A549 (cell line): ENCODE results near the gene OLFM1. TPM values are rescaled to one million over a fixed set of nuclear protein-coding genes. Genes with fewer than 3 reads are reported as not detected.

Source experiments
- ATAC-seq, 2 experiments: fragments of 200-7000 bp in 1 of 2; fragments of >200 bp in 1 of 2; cut with Nextera tagmentation in 1 of 2; cut with Tn5 transposase in 1 of 2; 3 replicates each; pipeline versions ENCODE4 v1.8.0 to v1.9.1; 2018 to 2020; ENCODE audit warnings: mild to moderate bottlenecking in 1 of 2, moderate library complexity in 1 of 2
- CTCF ChIA-PET: fragments of 300-600 bp; sonication (Branson Sonifier 250); formaldehyde crosslinking; extraction: SDS; loops from one replicate; lab custom pipeline; 2021; ENCODE audit warnings: antibody characterized with exemption, inconsistent platforms; lab: Yijun Ruan, JAX
- POLR2A ChIA-PET: fragments of 350-600 bp; formaldehyde crosslinking; extraction: SDS; loops from one replicate; lab custom pipeline; 2021; ENCODE audit warnings: antibody characterized with exemption, inconsistent platforms; lab: Yijun Ruan, JAX
- DNase-seq, 2 experiments: peaks; one replicate each; pipeline versions ENCODE4 v3.0.0 to v3.0.0-alpha.2; 2011 to 2016; ENCODE audit warnings: low read depth in 1 of 2, low spot score in 1 of 2
- FAIRE-seq: peaks from 2 replicates; lab custom pipeline; 2011; peaks lifted over from hg19 to GRCh38; lab: Jason Lieb, UNC
- H3K27ac ChIP-seq, 2 experiments: fragments of >200 bp; sonication (Bioruptor Twin); formaldehyde crosslinking; 3 replicates each; pipeline ENCODE4 v1.5.1; 2016 to 2017
- H3K4me1 ChIP-seq: fragments of >200 bp; sonication (Bioruptor Twin); formaldehyde crosslinking; 3 replicates; pipeline ENCODE4 v1.6.1; 2016
- H3K4me2 ChIP-seq: fragments of >200 bp; sonication (Bioruptor Twin); formaldehyde crosslinking; 3 replicates; pipeline ENCODE4 v1.6.1; 2016
- H3K4me3 ChIP-seq: fragments of >200 bp; sonication (Bioruptor Twin); formaldehyde crosslinking; 3 replicates; pipeline ENCODE4 v1.5.1; 2016
- H3K9me3 ChIP-seq: fragments of >200 bp; sonication (Bioruptor Twin); formaldehyde crosslinking; 3 replicates; pipeline ENCODE4 v1.6.1; 2016
- ATOH8 ChIP-seq: fragments of 250-450 bp; sonication (Bioruptor Pico); IDR thresholded peaks from 2 replicates; pipeline ENCODE4 v1.5.0; 2020; ENCODE audit warnings: low read depth, mild to moderate bottlenecking, moderate library complexity
- CBX8 ChIP-seq: fragments of 200-600 bp; sonication (generic); IDR thresholded peaks from 2 replicates; pipeline ENCODE4 v1.6.1; 2016
- E2F6 ChIP-seq: IDR thresholded peaks from 2 replicates; pipeline ENCODE4 v1.6.1; 2012; ENCODE audit warnings: low read depth, borderline replicate concordance
- EHF ChIP-seq: fragments of 250-450 bp; sonication (Bioruptor Pico); IDR thresholded peaks from 2 replicates; pipeline ENCODE4 v1.5.0; 2020; ENCODE audit warnings: mild to moderate bottlenecking
- EHMT2 ChIP-seq: fragments of 200-600 bp; sonication (generic); IDR thresholded peaks from 2 replicates; pipeline ENCODE4 v1.6.1; 2016; ENCODE audit warnings: antibody characterized with exemption, low read depth, mild to moderate bottlenecking, moderate library complexity
- ESRRA ChIP-seq: fragments of 150-350 bp; IDR thresholded peaks from 2 replicates; pipeline ENCODE4 v1.6.1; 2014; ENCODE audit warnings: mild to moderate bottlenecking, low read length, borderline replicate concordance
- FOSB ChIP-seq: fragments of 250-450 bp; sonication (Bioruptor Pico); IDR thresholded peaks from 2 replicates; pipeline ENCODE4 v1.5.0; 2020; ENCODE audit warnings: mild to moderate bottlenecking, moderate library complexity
- FOXS1 ChIP-seq: fragments of 250-450 bp; sonication (Bioruptor Pico); IDR thresholded peaks from 2 replicates; pipeline ENCODE4 v1.5.0; 2020; ENCODE audit warnings: mild to moderate bottlenecking, moderate library complexity
- HEYL ChIP-seq: fragments of 250-450 bp; sonication (Bioruptor Pico); IDR thresholded peaks from 2 replicates; pipeline ENCODE4 v1.8.0; 2021; ENCODE audit warnings: mild to moderate bottlenecking, moderate library complexity
- HMGXB4 ChIP-seq: fragments of 250-450 bp; sonication (Bioruptor Pico); IDR thresholded peaks from 2 replicates; pipeline ENCODE4 v1.5.0; 2021; ENCODE audit warnings: mild to moderate bottlenecking, moderate library complexity, borderline replicate concordance
- HOXA7 ChIP-seq: fragments of 250-450 bp; sonication (Bioruptor Pico); IDR thresholded peaks from 2 replicates; pipeline ENCODE4 v1.5.0; 2020; ENCODE audit warnings: mild to moderate bottlenecking, moderate library complexity
- HOXB5 ChIP-seq: fragments of 250-450 bp; sonication (Bioruptor Pico); IDR thresholded peaks from 2 replicates; pipeline ENCODE4 v1.5.0; 2020; ENCODE audit warnings: mild to moderate bottlenecking, moderate library complexity
- JUNB ChIP-seq: fragments of >200 bp; sonication (Bioruptor Twin); formaldehyde crosslinking; IDR thresholded peaks from 2 replicates; pipeline ENCODE4 v1.6.1; 2016
- MAZ ChIP-seq: fragments of 150-350 bp; IDR thresholded peaks from 2 replicates; pipeline ENCODE4 v1.6.1; 2014; ENCODE audit warnings: antibody characterized with exemption, low read depth, low read length, borderline replicate concordance
- MYC ChIP-seq: IDR thresholded peaks from 2 replicates; pipeline ENCODE4 v1.6.1; 2012; ENCODE audit warnings: mild to moderate bottlenecking, inconsistent platforms, low read length, improper control_type of control experiment, borderline replicate concordance
- NFE2L2 ChIP-seq: fragments of 150-350 bp; conservative IDR thresholded peaks from 2 replicates; pipeline ENCODE4 v1.6.1; 2014; ENCODE audit warnings: low read length
- NR3C1 ChIP-seq: fragments of >200 bp; sonication (Bioruptor Twin); formaldehyde crosslinking; IDR thresholded peaks from 3 replicates; pipeline ENCODE4 v1.6.1; 2017
- PBX3 ChIP-seq: IDR thresholded peaks from 2 replicates; pipeline ENCODE4 v1.6.1; 2012
- POLR2AphosphoS2 ChIP-seq: conservative IDR thresholded peaks from 2 replicates; pipeline ENCODE4 v1.6.1; 2012; ENCODE audit warnings: low read length, improper control_type of control experiment, inconsistent platforms
- RAD21 ChIP-seq, 2 experiments: fragments of >200 bp in 1 of 2; sonication (Bioruptor Twin) in 1 of 2; formaldehyde crosslinking in 1 of 2; IDR thresholded peaks in 1 of 2; conservative IDR thresholded peaks in 1 of 2; 2 replicates in 1 of 2; 3 replicates in 1 of 2; pipeline ENCODE4 v1.6.1; 2012 to 2018; ENCODE audit warnings: inconsistent platforms in 1 of 2
- RARB ChIP-seq: fragments of 250-450 bp; sonication (Bioruptor Pico); IDR thresholded peaks from 2 replicates; pipeline ENCODE4 v1.8.0; 2021; ENCODE audit warnings: mild to moderate bottlenecking, moderate library complexity
- REST ChIP-seq: fragments of 200-600 bp; sonication (generic); IDR thresholded peaks from 2 replicates; pipeline ENCODE4 v1.6.1; 2016; ENCODE audit warnings: antibody characterized with exemption, mild to moderate bottlenecking, moderate library complexity
- RFX5 ChIP-seq: fragments of 450-650 bp; IDR thresholded peaks from 2 replicates; pipeline ENCODE4 v1.7.1; 2014; ENCODE audit warnings: antibody characterized with exemption, mild to moderate bottlenecking, moderate library complexity
- SMC3 ChIP-seq: fragments of >200 bp; sonication (Bioruptor Twin); formaldehyde crosslinking; IDR thresholded peaks from 3 replicates; pipeline ENCODE4 v1.6.1; 2018; ENCODE audit warnings: inconsistent platforms
- SREBF2 ChIP-seq: fragments of 450-650 bp; IDR thresholded peaks from 2 replicates; pipeline ENCODE4 v1.6.1; 2014; ENCODE audit warnings: mild to moderate bottlenecking, moderate library complexity
- TFCP2L1 ChIP-seq: fragments of 250-450 bp; sonication (Bioruptor Pico); IDR thresholded peaks from 2 replicates; pipeline ENCODE4 v1.5.0; 2021; ENCODE audit warnings: mild to moderate bottlenecking
- TP53 ChIP-seq: fragments of 250-450 bp; sonication (Bioruptor Pico); IDR thresholded peaks from 2 replicates; pipeline ENCODE4 v1.5.0; 2021; ENCODE audit warnings: mild to moderate bottlenecking, moderate library complexity
- ZFP36 ChIP-seq: fragments of 450-650 bp; IDR thresholded peaks from 2 replicates; pipeline ENCODE4 v1.6.1; 2014; ENCODE audit warnings: borderline replicate concordance; ENCODE audit not compliant: partially characterized antibody
- ZSCAN20 ChIP-seq: fragments of 250-450 bp; sonication (Bioruptor Pico); IDR thresholded peaks from 2 replicates; pipeline ENCODE4 v1.8.0; 2022; ENCODE audit warnings: mild to moderate bottlenecking, moderate library complexity
- WGBS: methylation state at CpG from one replicate; pipeline ENCODE4 v1.1.6; 2017; ENCODE audit errors: missing lambda C conversion rate; 5-methylcytosine and 5-hydroxymethylcytosine counted together
- polyA plus RNA-seq, 4 experiments: library from polyadenylated mRNA; depleted of rRNA in 3 of 4; stranded (reverse); fragments of >200 nt; fragmentation: RNase III in 1 of 4; extraction: RNeasy Plus Mini Kit Qiagen cat#74134 plus additional on column Dnase treatment in 1 of 4; gene quantifications; 2 replicates in 3 of 4; 3 replicates in 1 of 4; pipeline ENCODE4 v1.2.3, GENCODE V29; 2011 to 2017

Gene OLFM1
- polyA plus RNA-seq, 2 of the 4 experiments (the other 2 are of a cell fraction): 2.7 to 10.5 TPM

GRCh38 chr9:135051316-135052038, 36.0 kb upstream of the OLFM1 start:
- DNase-seq: no peak
- 29% methylated on average over 17 of the region's 17 CpGs for WGBS
- Histone ChIP-seq H3K4me1 (no peaks in the 10 kb centered on the region), H3K4me2 (no peak overlapping the region), H3K4me3 (no peak overlapping the region), H3K27ac (no peak overlapping the region), H3K9me3 (peaks cover 28% of the 10 kb centered on the region)
- ChIA-PET CTCF (no interaction called here), POLR2A (no interaction called here)
- ATAC-seq: no peak
- FAIRE-seq: no peak
- TF ChIP-seq E2F6: no peak
- TF ChIP-seq REST: no peak
- no peak for TF ChIP-seq RAD21 (conservative IDR thresholded peaks at IDR 0.05 in 1 of 2, IDR thresholded peaks at IDR 0.05 in 1 of 2)
- TF ChIP-seq PBX3: no peak
- TF ChIP-seq ESRRA: no peak
- TF ChIP-seq MAZ: no peak
- TF ChIP-seq MYC: no peak
- no peak for TF ChIP-seq ATOH8 (CRISPR knock-in tag)
- TF ChIP-seq ZSCAN20: no peak
- TF ChIP-seq RFX5: no peak
- TF ChIP-seq EHF (CRISPR knock-in tag): no peak
- no peak for TF ChIP-seq HOXA7
- TF ChIP-seq POLR2AphosphoS2: no peak
- no peak for TF ChIP-seq SMC3
- no peak for TF ChIP-seq JUNB
- no peak for TF ChIP-seq NR3C1
- TF ChIP-seq ZFP36: no peak
- TF ChIP-seq SREBF2: no peak
- no peak for TF ChIP-seq TP53 (CRISPR knock-in tag)

GRCh38 chr9:135053133-135053532, 34.3 kb upstream of the OLFM1 start:
- H3K4me3 ChIP-seq: no peak overlapping the region

More at GRCh38 chr9:135053133-135053532, 34.3 kb upstream of the OLFM1 start:
- CTCF ChIA-PET: interaction anchor here (0.9 to 1.6 kb wide), 3 partner anchors 8 to 360 kb away, joined by 3 to 5 read pairs (median 4); no protein-coding TSS in a partner anchor
- TF ChIP-seq TFCP2L1 (CRISPR knock-in tag): no peak
- no peak for TF ChIP-seq RARB (CRISPR knock-in tag)
- TF ChIP-seq FOXS1 (CRISPR knock-in tag): no peak
- TF ChIP-seq ESRRA: no peak
- TF ChIP-seq SREBF2: no peak
- no peak for TF ChIP-seq HMGXB4
- no peak for TF ChIP-seq EHMT2
- no peak for TF ChIP-seq NR3C1
- TF ChIP-seq HOXA7: no peak
- no peak for TF ChIP-seq NFE2L2
- TF ChIP-seq CBX8: no peak
- TF ChIP-seq E2F6: no peak
- TF ChIP-seq FOSB (CRISPR knock-in tag): no peak
- TF ChIP-seq HOXB5 (CRISPR knock-in tag): no peak
- no peak for TF ChIP-seq HEYL (CRISPR knock-in tag)
- ATAC-seq (no peak), DNase-seq (no peak), FAIRE-seq (no peak)
- Histone ChIP-seq H3K4me1 (no peaks in the 10 kb centered on the region), H3K9me3 (peaks cover 28% of the 10 kb centered on the region), H3K4me2 (no peak overlapping the region), H3K27ac (no peak overlapping the region)
- WGBS: 41% methylated on average over 5 of the region's 5 CpGs
- POLR2A ChIA-PET: no interaction called here
